Activated CD4-positive, alpha-beta T cell treated with anti-CD3 and anti-CD28 coated beads, Interleukin-2, amount 10 ng/mL, durations not matched to agents 7 days and 5 days (primary cell): ENCODE measurements around the gene ABR. TPM values are rescaled to one million over a fixed set of nuclear protein-coding genes. Genes with fewer than 3 reads are reported as not detected.

Source experiments
- CTCF ChIA-PET: fragments of 350-600 bp; sonication (Branson Sonifier 250); formaldehyde crosslinking; loops from one replicate; lab custom pipeline; 2021; ENCODE audit warnings: antibody characterized with exemption; lab: Charles Lee
- POLR2A ChIA-PET: fragments of 350-600 bp; sonication (Branson Sonifier 250); formaldehyde crosslinking; loops from one replicate; lab custom pipeline; 2021; ENCODE audit warnings: antibody characterized with exemption; lab: Charles Lee
- DNase-seq: peaks from one replicate; pipeline ENCODE4 v3.0.0-alpha.2; 2020
- H3K27ac Mint-ChIP-seq: one replicate; pipeline ENCODE4 v1.8.0; 2021; ENCODE audit warnings: mild to moderate bottlenecking, moderate library complexity, mixed read lengths
- H3K27me3 Mint-ChIP-seq: one replicate; pipeline ENCODE4 v1.8.0; 2021; ENCODE audit warnings: mixed read lengths
- H3K36me3 Mint-ChIP-seq: one replicate; pipeline ENCODE4 v1.8.0; 2021; ENCODE audit warnings: low read depth, mixed read lengths
- H3K4me1 Mint-ChIP-seq: one replicate; pipeline ENCODE4 v1.8.0; 2021; ENCODE audit warnings: mixed read lengths
- H3K4me3 Mint-ChIP-seq: one replicate; pipeline ENCODE4 v1.8.0; 2021; ENCODE audit warnings: mild to moderate bottlenecking, moderate library complexity, mixed read lengths
- H3K9me3 Mint-ChIP-seq: one replicate; pipeline ENCODE4 v1.8.0; 2021; ENCODE audit warnings: mixed read lengths
- total RNA-seq, 2 experiments: library from RNA; stranded (reverse); gene quantifications; one replicate each; pipeline ENCODE4 v1.2.3, GENCODE V29; 2021

Gene ABR
- total RNA-seq, 2 experiments from 2014 or later = 145 to 163 TPM

GRCh38 chr17:1034652-1035210 lies 145.1 kb downstream of the ABR start:
- DNase-seq = no peak
- POLR2A ChIA-PET = no interaction called here
- Mint-ChIP-seq H3K4me3 (no peak overlapping the region), H3K4me1 (no peaks in the 10 kb centered on the region), H3K9me3 (no peaks in the 10 kb centered on the region), H3K36me3 (peaks cover 7% of the 10 kb centered on the region), H3K27me3 (no peaks in the 10 kb centered on the region), H3K27ac (no peak overlapping the region)
- CTCF ChIA-PET = no interaction called here

GRCh38 chr17:1033503-1033902 lies 146.3 kb downstream of the ABR start:
- Mint-ChIP-seq H3K27ac (no peak overlapping the region), H3K4me1 (no peaks in the 10 kb centered on the region), H3K36me3 (peaks cover 7% of the 10 kb centered on the region), H3K9me3 (no peaks in the 10 kb centered on the region), H3K4me3 (no peak overlapping the region), H3K27me3 (no peaks in the 10 kb centered on the region)
- CTCF ChIA-PET = no interaction called here
- no peak for DNase-seq
- POLR2A ChIA-PET = no interaction called here

- peaks cover 2% of the 10 kb centered on the region for H3K36me3 Mint-ChIP-seq
- no peaks in the 10 kb centered on the region for H3K4me1 Mint-ChIP-seq
- DNase-seq = no peak
- peak overlapping the region; percentile 66 for H3K27ac Mint-ChIP-seq
- no peak overlapping the region for H3K4me3 Mint-ChIP-seq
- ChIA-PET CTCF (no interaction called here), POLR2A (no interaction called here)
- no peaks in the 10 kb centered on the region for H3K9me3 Mint-ChIP-seq
- no peaks in the 10 kb centered on the region for H3K27me3 Mint-ChIP-seq
These were observed 147.4 kb downstream of the ABR start for GRCh38 chr17:1032391-1032790.

- no peaks in the 10 kb centered on the region for H3K27me3 Mint-ChIP-seq
- ChIA-PET CTCF (no interaction called here), POLR2A (no interaction called here)
- no peak for DNase-seq
- H3K9me3 Mint-ChIP-seq = no peaks in the 10 kb centered on the region
- H3K4me3 Mint-ChIP-seq = no peak overlapping the region
- no peaks in the 10 kb centered on the region for H3K4me1 Mint-ChIP-seq
- no peak overlapping the region for H3K27ac Mint-ChIP-seq
- H3K36me3 Mint-ChIP-seq = peaks cover 2% of the 10 kb centered on the region
These were observed 148.1 kb downstream of the ABR start for GRCh38 chr17:1031711-1032110.

- POLR2A ChIA-PET = no interaction called here
- Mint-ChIP-seq H3K4me1 (no peaks in the 10 kb centered on the region), H3K36me3 (peaks cover 2% of the 10 kb centered on the region), H3K27me3 (no peaks in the 10 kb centered on the region), H3K9me3 (no peaks in the 10 kb centered on the region), H3K4me3 (no peak overlapping the region), H3K27ac (no peak overlapping the region)
- no peak for DNase-seq
- CTCF ChIA-PET = no interaction called here
These were observed 148.9 kb downstream of the ABR start for GRCh38 chr17:1030684-1031532.

GRCh38 chr17:1029922-1030644 lies 149.7 kb downstream of the ABR start:
- DNase-seq = no peak
- ChIA-PET POLR2A (no interaction called here), CTCF (no interaction called here)
- Mint-ChIP-seq H3K4me3 (no peak overlapping the region), H3K27ac (no peak overlapping the region), H3K9me3 (no peaks in the 10 kb centered on the region), H3K36me3 (peaks cover 7% of the 10 kb centered on the region), H3K27me3 (no peaks in the 10 kb centered on the region), H3K4me1 (no peaks in the 10 kb centered on the region)

- H3K27ac Mint-ChIP-seq = no peak overlapping the region
- no peak for DNase-seq
- H3K36me3 Mint-ChIP-seq = peaks cover 7% of the 10 kb centered on the region
- CTCF ChIA-PET = interaction anchor here (0.7 kb wide), 1 partner anchor 369 kb away, joined by 3 read pairs; no protein-coding TSS in a partner anchor
- POLR2A ChIA-PET = no interaction called here
- no peaks in the 10 kb centered on the region for H3K27me3 Mint-ChIP-seq
- H3K4me3 Mint-ChIP-seq = no peak overlapping the region
- no peaks in the 10 kb centered on the region for H3K9me3 Mint-ChIP-seq
- H3K4me1 Mint-ChIP-seq = no peaks in the 10 kb centered on the region
These were observed 150.4 kb downstream of the ABR start for GRCh38 chr17:1029196-1029921.

- Mint-ChIP-seq H3K9me3 (no peaks in the 10 kb centered on the region), H3K36me3 (peaks cover 5% of the 10 kb centered on the region), H3K27ac (no peak overlapping the region), H3K4me1 (no peaks in the 10 kb centered on the region), H3K4me3 (no peak overlapping the region), H3K27me3 (no peaks in the 10 kb centered on the region)
- POLR2A ChIA-PET = no interaction called here
- CTCF ChIA-PET = no interaction called here
- DNase-seq = no peak
These were observed 152.7 kb downstream of the ABR start for GRCh38 chr17:1027044-1027443.

- peaks cover 5% of the 10 kb centered on the region for H3K36me3 Mint-ChIP-seq
- H3K27ac Mint-ChIP-seq = no peak overlapping the region
- ChIA-PET POLR2A (no interaction called here), CTCF (no interaction called here)
- DNase-seq = no peak
- no peaks in the 10 kb centered on the region for H3K4me1 Mint-ChIP-seq
- H3K9me3 Mint-ChIP-seq = no peaks in the 10 kb centered on the region
- no peak overlapping the region for H3K4me3 Mint-ChIP-seq
- H3K27me3 Mint-ChIP-seq = no peaks in the 10 kb centered on the region
These were observed 153.2 kb downstream of the ABR start for GRCh38 chr17:1026599-1026975.

- CTCF ChIA-PET = no interaction called here
These were observed 153.8 kb downstream of the ABR start for GRCh38 chr17:1025733-1026598.

GRCh38 chr17:1024076-1024475 lies 155.7 kb downstream of the ABR start:
- ChIA-PET POLR2A (no interaction called here), CTCF (interaction anchor here (0.6 to 0.7 kb wide), 2 partner anchors 27 to 364 kb away, joined by 3 read pairs; partner anchors contain the start of gene TIMM22)
- Mint-ChIP-seq H3K36me3 (peaks cover 5% of the 10 kb centered on the region), H3K27ac (no peak overlapping the region), H3K4me1 (no peaks in the 10 kb centered on the region), H3K4me3 (no peak overlapping the region), H3K9me3 (no peaks in the 10 kb centered on the region), H3K27me3 (no peaks in the 10 kb centered on the region)
- no peak for DNase-seq

More at GRCh38 chr17:1025733-1026598, 153.8 kb downstream of the ABR start:
- H3K9me3 Mint-ChIP-seq = no peaks in the 10 kb centered on the region
- H3K27me3 Mint-ChIP-seq = no peaks in the 10 kb centered on the region
- H3K4me1 Mint-ChIP-seq = no peaks in the 10 kb centered on the region
- H3K4me3 Mint-ChIP-seq = no peak overlapping the region
- POLR2A ChIA-PET = no interaction called here
- H3K36me3 Mint-ChIP-seq = peaks cover 5% of the 10 kb centered on the region
- H3K27ac Mint-ChIP-seq = no peak overlapping the region
- DNase-seq = no peak
